SJSA1 (cell line): Measurements from ENCODE around the gene CGNL1. TPM values are rescaled to one million over a fixed set of nuclear protein-coding genes. Genes with fewer than 3 reads are reported as not detected.

Source experiments
- DNase-seq, 2 experiments: peaks; one replicate each; pipeline ENCODE4 v3.0.0-alpha.2; 2015 to 2020; ENCODE audit warnings: low spot score in 2 of 2, low read depth in 1 of 2
- H3K27ac ChIP-seq: fragments of 250-450 bp; sonication (Bioruptor Pico); 2 replicates; pipeline ENCODE4 v1.5.1; 2020; ENCODE audit warnings: mild to moderate bottlenecking, moderate library complexity
- H3K27me3 ChIP-seq: fragments of 250-450 bp; sonication (Bioruptor Pico); replicated peaks from 2 replicates; pipeline ENCODE4 v1.5.1; 2020; ENCODE audit warnings: mild to moderate bottlenecking, moderate library complexity
- H3K36me3 ChIP-seq: fragments of 250-450 bp; sonication (Bioruptor Pico); 2 replicates; pipeline ENCODE4 v1.5.1; 2020; ENCODE audit warnings: mild to moderate bottlenecking
- H3K4me1 ChIP-seq: fragments of 250-450 bp; sonication (Bioruptor Pico); replicated peaks from 2 replicates; pipeline ENCODE4 v1.6.1; 2021; ENCODE audit warnings: mild to moderate bottlenecking
- H3K4me3 ChIP-seq: fragments of 250-450 bp; sonication (Bioruptor Pico); 2 replicates; pipeline ENCODE4 v1.5.1; 2020; ENCODE audit warnings: mild to moderate bottlenecking
- H3K9me3 ChIP-seq: fragments of 250-450 bp; sonication (Bioruptor Pico); replicated peaks from 2 replicates; pipeline ENCODE4 v1.5.1; 2020; ENCODE audit warnings: mild to moderate bottlenecking
- total RNA-seq: library from RNA; depleted of rRNA; stranded (reverse); fragments of >200 nt; shearing (Covaris generic); gene quantifications from 2 replicates; pipeline ENCODE4 v1.2.3, GENCODE V29; 2014

The CGNL1 gene
- total RNA-seq, 1 experiment from 2014 or later = 3.8 TPM

DNA sequence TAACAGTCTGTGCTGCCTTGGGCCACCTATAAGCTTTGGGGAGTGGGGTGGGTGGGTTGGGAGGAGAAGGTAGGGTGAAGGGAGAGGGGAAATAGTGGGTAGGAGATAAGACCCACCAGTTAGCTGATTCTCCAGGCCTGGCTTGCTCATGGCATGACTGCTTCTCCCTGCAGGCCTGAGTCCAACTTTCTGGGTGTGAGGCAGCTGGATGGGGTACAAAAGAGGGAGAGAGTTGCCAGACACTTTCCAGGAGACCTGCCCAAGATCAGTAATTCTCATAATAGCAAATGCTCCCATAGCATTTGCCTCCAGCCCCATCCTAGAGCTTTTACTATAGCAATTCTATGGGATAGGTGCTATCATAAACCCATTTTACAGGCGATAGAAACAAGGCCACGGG, 7.7 kb downstream of the CGNL1 start:
- H3K27ac ChIP-seq = no peak overlapping the region
- no peaks in the 10 kb centered on the region for H3K9me3 ChIP-seq
- H3K4me1 ChIP-seq = peaks cover 16% of the 10 kb centered on the region
- DNase-seq = no peak
- H3K4me3 ChIP-seq = no peak overlapping the region
- H3K36me3 ChIP-seq = no peaks in the 10 kb centered on the region
- H3K27me3 ChIP-seq = no peaks in the 10 kb centered on the region

DNA sequence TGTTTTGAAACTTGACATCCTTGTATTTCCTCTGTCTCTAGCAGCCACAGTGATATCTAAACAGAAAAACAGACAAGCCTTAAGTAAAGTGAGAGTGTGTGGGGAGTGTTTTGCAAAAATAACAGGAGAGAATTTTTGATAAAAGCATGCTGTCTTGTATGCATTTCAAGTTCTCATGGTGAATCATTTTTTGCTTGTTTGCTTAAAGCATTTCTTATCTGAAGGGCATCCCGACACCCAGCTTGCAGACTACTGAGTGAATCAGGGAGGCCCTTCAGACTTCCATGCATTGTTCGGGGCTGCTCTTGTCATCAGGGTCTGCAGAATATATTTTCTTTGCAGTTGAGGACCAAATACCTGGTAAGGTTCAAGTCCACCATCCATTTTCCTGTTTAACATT, 8.5 kb downstream of the CGNL1 start:
- Histone ChIP-seq H3K27me3 (no peaks in the 10 kb centered on the region), H3K4me1 (peaks cover 16% of the 10 kb centered on the region), H3K4me3 (no peak overlapping the region), H3K36me3 (no peaks in the 10 kb centered on the region), H3K27ac (no peak overlapping the region), H3K9me3 (no peaks in the 10 kb centered on the region)
- DNase-seq = peak in 1 of 2 experiments; percentile 51

DNA sequence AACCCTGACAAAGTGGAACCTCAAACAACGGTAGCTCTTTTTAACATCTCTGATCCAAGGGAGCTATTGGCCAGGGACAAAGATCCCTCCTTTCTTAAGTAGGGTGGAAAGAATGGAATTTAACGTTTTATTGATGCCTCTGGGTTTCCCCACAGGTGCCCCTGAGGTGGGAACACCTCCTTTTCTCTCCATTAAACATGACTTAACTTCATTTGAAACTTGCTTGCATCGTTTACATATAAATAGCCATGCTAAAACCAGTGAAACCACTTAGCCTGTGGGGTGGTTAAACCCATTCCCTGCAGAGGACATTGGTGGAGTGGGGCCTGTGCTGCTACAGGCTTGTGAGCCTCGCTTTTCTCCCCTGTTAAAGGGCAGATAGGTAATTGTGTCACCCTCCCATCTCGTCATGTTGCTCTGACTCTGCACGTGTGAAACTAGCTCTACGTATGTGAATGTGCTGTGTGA, 9.7 kb downstream of the CGNL1 start:
- no peak overlapping the region for H3K4me3 ChIP-seq
- H3K4me1 ChIP-seq = peaks cover 16% of the 10 kb centered on the region
- no peak overlapping the region for H3K27ac ChIP-seq
- DNase-seq = no peak
- H3K27me3 ChIP-seq = no peaks in the 10 kb centered on the region
- H3K36me3 ChIP-seq = no peaks in the 10 kb centered on the region
- H3K9me3 ChIP-seq = no peaks in the 10 kb centered on the region

- H3K4me3 ChIP-seq = no peak overlapping the region
- no peak for DNase-seq
- no peaks in the 10 kb centered on the region for H3K36me3 ChIP-seq
- no peak overlapping the region for H3K27ac ChIP-seq
- H3K27me3 ChIP-seq = no peaks in the 10 kb centered on the region
- no peaks in the 10 kb centered on the region for H3K9me3 ChIP-seq
- peaks cover 16% of the 10 kb centered on the region for H3K4me1 ChIP-seq
Observed at GRCh38 chr15:57386976-57387375, 10.7 kb downstream of the CGNL1 start.

- Histone ChIP-seq H3K27me3 (no peaks in the 10 kb centered on the region), H3K9me3 (no peaks in the 10 kb centered on the region), H3K27ac (no peak overlapping the region), H3K36me3 (no peaks in the 10 kb centered on the region), H3K4me1 (peaks cover 16% of the 10 kb centered on the region), H3K4me3 (no peak overlapping the region)
- DNase-seq = no peak
Observed at GRCh38 chr15:57387564-57388076, 11.3 kb downstream of the CGNL1 start.

DNA sequence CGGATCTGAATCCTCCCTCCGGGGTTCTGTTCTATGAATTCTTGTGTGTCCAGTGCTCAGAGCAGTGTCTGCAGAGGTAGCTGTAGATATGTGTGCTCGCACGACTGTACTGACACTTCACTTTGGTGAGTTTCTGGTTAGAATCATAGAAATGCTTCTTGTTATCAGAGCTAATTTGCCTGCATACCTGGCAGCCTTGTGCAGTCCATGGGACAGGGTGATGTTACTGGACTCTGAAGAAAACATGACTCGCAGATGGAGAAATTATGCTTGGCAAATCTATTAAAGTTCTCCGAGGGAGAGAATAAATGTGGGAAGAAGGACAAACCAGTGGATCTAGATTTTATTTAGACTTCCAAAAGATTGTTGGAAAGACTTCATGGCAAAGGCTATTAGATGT, 12.2 kb downstream of the CGNL1 start:
- Histone ChIP-seq H3K9me3 (no peaks in the 10 kb centered on the region), H3K27ac (no peak overlapping the region), H3K4me3 (no peak overlapping the region), H3K27me3 (no peaks in the 10 kb centered on the region), H3K36me3 (no peaks in the 10 kb centered on the region), H3K4me1 (peaks cover 16% of the 10 kb centered on the region)
- no peak for DNase-seq

DNA sequence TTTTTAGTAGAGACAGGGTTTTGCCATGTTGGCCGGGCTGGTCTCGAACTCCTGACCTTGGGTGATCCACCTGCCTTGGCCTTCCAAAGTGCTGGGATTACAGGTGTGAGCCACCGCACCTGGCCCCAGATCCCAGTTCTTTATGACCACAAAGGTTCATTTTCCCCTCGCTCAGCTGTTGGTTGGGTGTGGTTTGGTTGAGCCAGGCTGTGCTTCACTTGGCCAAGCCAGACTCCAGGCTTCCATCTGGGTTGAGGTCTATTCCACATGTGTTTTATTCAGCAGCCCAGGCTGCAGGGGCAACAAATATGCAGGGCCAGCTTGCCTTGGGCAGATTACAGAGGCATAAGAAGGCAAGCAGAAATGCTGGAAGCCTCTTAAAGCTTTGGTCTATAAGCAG, 13.7 kb downstream of the CGNL1 start:
- Histone ChIP-seq H3K4me1 (peaks cover 12% of the 10 kb centered on the region), H3K27ac (no peak overlapping the region), H3K9me3 (no peaks in the 10 kb centered on the region), H3K4me3 (no peak overlapping the region), H3K36me3 (no peaks in the 10 kb centered on the region), H3K27me3 (no peaks in the 10 kb centered on the region)
- no peak for DNase-seq

GRCh38 chr15:57390583-57390982, 14.3 kb downstream of the CGNL1 start:
- no peak for DNase-seq
- H3K27me3 ChIP-seq = no peaks in the 10 kb centered on the region
- H3K4me3 ChIP-seq = no peak overlapping the region
- H3K36me3 ChIP-seq = no peaks in the 10 kb centered on the region
- H3K9me3 ChIP-seq = no peaks in the 10 kb centered on the region
- no peak overlapping the region for H3K27ac ChIP-seq
- peaks cover 12% of the 10 kb centered on the region for H3K4me1 ChIP-seq

- Histone ChIP-seq H3K27me3 (no peaks in the 10 kb centered on the region), H3K4me3 (no peak overlapping the region), H3K36me3 (no peaks in the 10 kb centered on the region), H3K9me3 (no peaks in the 10 kb centered on the region), H3K4me1 (peaks cover 13% of the 10 kb centered on the region), H3K27ac (no peak overlapping the region)
- DNase-seq = no peak
Observed at GRCh38 chr15:57391537-57391936, 15.2 kb downstream of the CGNL1 start.

- no peaks in the 10 kb centered on the region for H3K36me3 ChIP-seq
- H3K4me1 ChIP-seq = peaks cover 13% of the 10 kb centered on the region
- no peak for DNase-seq
- H3K27me3 ChIP-seq = no peaks in the 10 kb centered on the region
- no peak overlapping the region for H3K4me3 ChIP-seq
- H3K9me3 ChIP-seq = no peaks in the 10 kb centered on the region
- H3K27ac ChIP-seq = no peak overlapping the region
Observed at GRCh38 chr15:57393061-57393460, 16.8 kb downstream of the CGNL1 start.

GRCh38 chr15:57395292-57395691, 19.0 kb downstream of the CGNL1 start:
- H3K4me3 ChIP-seq = no peak overlapping the region
- no peak overlapping the region; the same call in 1 of the 2 replicates for H3K27ac ChIP-seq
- no peaks in the 10 kb centered on the region for H3K27me3 ChIP-seq
- no peaks in the 10 kb centered on the region for H3K36me3 ChIP-seq
- peaks cover 13% of the 10 kb centered on the region for H3K4me1 ChIP-seq
- DNase-seq = peak; percentile 63 to 68
- no peaks in the 10 kb centered on the region for H3K9me3 ChIP-seq

GRCh38 chr15:57398336-57398735, 22.0 kb downstream of the CGNL1 start:
- H3K4me1 ChIP-seq = peaks cover 17% of the 10 kb centered on the region

DNA sequence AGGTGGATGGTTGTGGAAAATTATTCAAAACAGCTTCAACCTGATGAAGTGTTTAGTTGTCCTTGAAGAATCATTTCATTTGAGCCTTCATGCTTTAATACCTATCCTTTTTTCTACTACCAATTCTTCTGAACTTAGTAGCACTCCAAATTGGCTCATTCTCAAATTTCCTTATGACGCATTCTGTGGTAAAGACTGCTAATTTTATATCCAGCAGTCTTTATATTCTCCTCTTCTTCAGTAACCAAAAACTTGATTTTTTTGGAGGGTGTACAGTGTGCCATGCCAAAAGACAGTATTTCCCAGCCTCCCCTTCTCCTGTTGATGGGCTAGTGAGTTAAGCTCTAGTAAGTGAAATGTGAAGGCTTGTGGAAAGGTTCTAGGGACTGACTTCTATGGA, 25.2 kb downstream of the CGNL1 start:
- DNase-seq = no peak
- Histone ChIP-seq H3K4me3 (no peak overlapping the region), H3K9me3 (no peaks in the 10 kb centered on the region), H3K27me3 (no peaks in the 10 kb centered on the region), H3K27ac (no peak overlapping the region), H3K36me3 (no peaks in the 10 kb centered on the region), H3K4me1 (peaks cover 12% of the 10 kb centered on the region)

More at GRCh38 chr15:57398336-57398735, 22.0 kb downstream of the CGNL1 start:
- Histone ChIP-seq H3K27ac (no peak overlapping the region), H3K9me3 (no peaks in the 10 kb centered on the region), H3K4me3 (no peak overlapping the region), H3K36me3 (no peaks in the 10 kb centered on the region), H3K27me3 (no peaks in the 10 kb centered on the region)
- DNase-seq = no peak

GRCh38 chr15:57403017-57403416, 26.7 kb downstream of the CGNL1 start:
- Histone ChIP-seq H3K36me3 (no peaks in the 10 kb centered on the region), H3K27me3 (no peaks in the 10 kb centered on the region), H3K27ac (no peak overlapping the region), H3K4me1 (peaks cover 12% of the 10 kb centered on the region), H3K9me3 (no peaks in the 10 kb centered on the region), H3K4me3 (no peak overlapping the region)
- no peak for DNase-seq
